B cell (primary cell): ENCODE measurements around the gene LRRC7. TPM values are rescaled to one million over a fixed set of nuclear protein-coding genes. Genes with fewer than 3 reads are reported as not detected.

Experiments used
- ATAC-seq: fragments of 200-7000 bp; cut with Tn5 transposase; one replicate; pipeline ENCODE4 v1.10.0; 2021; ENCODE audit warnings: low read depth, mild to moderate bottlenecking, moderate number of reproducible peaks, moderate library complexity
- CTCF ChIA-PET: fragments of 350-600 bp; sonication (Branson Sonifier 250); formaldehyde crosslinking; loops from one replicate; lab custom pipeline; 2021; ENCODE audit warnings: antibody characterized with exemption, inconsistent platforms; lab: Charles Lee
- POLR2A ChIA-PET: fragments of 350-600 bp; sonication (Branson Sonifier 250); formaldehyde crosslinking; loops from one replicate; lab custom pipeline; 2021; ENCODE audit warnings: antibody characterized with exemption; lab: Charles Lee
- DNase-seq: peaks from one replicate; pipeline ENCODE4 v3.0.0; 2013
- H2AFZ ChIP-seq: 2 replicates; pipeline ENCODE4 v1.6.1; 2012; ENCODE audit warnings: mild to moderate bottlenecking, low read depth, low read length; ENCODE audit not compliant: insufficient read depth, poor library complexity, severe bottlenecking
- H3K27ac ChIP-seq, 2 donors: 1 replicate in 1 of 2; 2 replicates in 1 of 2; pipeline ENCODE4 v1.5.1; 2012 to 2013; ENCODE audit warnings: low read length in 2 of 2, mild to moderate bottlenecking in 2 of 2, moderate library complexity in 1 of 2
- H3K27me3 ChIP-seq, 4 experiments: fragments of 200-600 bp in 1 of 4; sonication (generic) in 1 of 4; replicated peaks in 1 of 4; 1 replicate in 2 of 4; 2 replicates in 2 of 4; pipeline versions ENCODE4 v1.6.1 to v1.7.0; 2013 to 2016; ENCODE audit warnings: low read length in 3 of 4, mild to moderate bottlenecking in 2 of 4, mixed read lengths in 1 of 4, moderate library complexity in 1 of 4; ENCODE audit not compliant: insufficient read depth in 4 of 4, control insufficient read depth in 3 of 4; ENCODE audit errors: control extremely low read depth in 1 of 4
- H3K36me3 ChIP-seq, 2 experiments: replicated peaks in 1 of 2; 1 replicate in 1 of 2; 2 replicates in 1 of 2; pipeline versions ENCODE4 v1.6.1 to v1.7.1; 2013; ENCODE audit warnings: low read length in 1 of 2; ENCODE audit not compliant: insufficient read depth in 2 of 2, control insufficient read depth in 1 of 2; ENCODE audit errors: control extremely low read depth in 1 of 2, extremely low read depth in 1 of 2
- H3K4me1 ChIP-seq, 2 donors: fragments of 200-600 bp in 1 of 2; sonication (generic) in 1 of 2; 1 replicate in 1 of 2; 2 replicates in 1 of 2; pipeline versions ENCODE4 v1.5.1 to v1.6.1; 2013 to 2017; ENCODE audit warnings: low read length in 2 of 2; ENCODE audit not compliant: control insufficient read depth in 2 of 2, insufficient read depth in 2 of 2
- H3K4me2 ChIP-seq: replicated peaks from 2 replicates; pipeline ENCODE3; 2012; ENCODE audit warnings: mild to moderate bottlenecking, low read depth, low read length; ENCODE audit not compliant: poor library complexity, severe bottlenecking
- H3K4me3 ChIP-seq, 5 experiments: fragments of 200-600 bp in 1 of 5; sonication (generic) in 1 of 5; 1 replicate in 3 of 5; 2 replicates in 2 of 5; pipeline versions ENCODE4 v1.5.1 to v1.7.0; 2011 to 2016; ENCODE audit warnings: low read length in 4 of 5, mild to moderate bottlenecking in 4 of 5, low read depth in 2 of 5, control low read depth in 1 of 5, moderate library complexity in 1 of 5; ENCODE audit not compliant: insufficient read depth in 1 of 5; ENCODE audit errors: control extremely low read depth in 1 of 5, extremely low read depth in 1 of 5
- H3K79me2 ChIP-seq: fragments of 200-600 bp; sonication (generic); one replicate; pipeline ENCODE4 v1.6.0; 2016; ENCODE audit warnings: low read length; ENCODE audit not compliant: control insufficient read depth, insufficient read depth
- H3K9ac ChIP-seq: fragments of 200-600 bp; sonication (generic); 2 replicates; pipeline ENCODE4 v1.6.1; 2017; ENCODE audit warnings: mild to moderate bottlenecking, low read length, moderate library complexity
- H3K9me3 ChIP-seq, 3 donors: one replicate each; pipeline versions ENCODE4 v1.6.1 to v1.7.1; 2013; ENCODE audit warnings: low read length in 2 of 3; ENCODE audit not compliant: control insufficient read depth in 2 of 3, insufficient read depth in 1 of 3; ENCODE audit errors: control extremely low read depth in 1 of 3
- H4K20me1 ChIP-seq: 2 replicates; pipeline ENCODE4 v1.6.0; 2012; ENCODE audit warnings: mild to moderate bottlenecking, low read length; ENCODE audit not compliant: insufficient read depth, control insufficient read depth, poor library complexity, severe bottlenecking
- H3K27ac Mint-ChIP-seq: one replicate; pipeline ENCODE4 v1.8.0; 2021; ENCODE audit warnings: mixed read lengths
- H3K27me3 Mint-ChIP-seq: one replicate; pipeline ENCODE4 v1.8.0; 2021; ENCODE audit warnings: mixed read lengths
- H3K4me1 Mint-ChIP-seq: one replicate; pipeline ENCODE4 v1.8.0; 2021; ENCODE audit warnings: mixed read lengths
- H3K4me3 Mint-ChIP-seq: one replicate; pipeline ENCODE4 v1.8.0; 2021; ENCODE audit warnings: mixed read lengths
- H3K9me3 Mint-ChIP-seq: one replicate; pipeline ENCODE4 v1.8.0; 2022; ENCODE audit warnings: mixed read lengths; ENCODE audit not compliant: insufficient read depth
- EZH2 ChIP-seq: IDR thresholded peaks from 2 replicates; pipeline ENCODE4 v1.6.1; 2012; ENCODE audit warnings: borderline replicate concordance, low read depth, mild to moderate bottlenecking, moderate library complexity, low read length; ENCODE audit not compliant: insufficient read depth, poor library complexity, severe bottlenecking
- WGBS: methylation state at CpG from one replicate; pipeline ENCODE4 v1.1.5; 2013; ENCODE audit warnings: missing lambda C conversion rate; ENCODE audit not compliant: insufficient coverage; 5-methylcytosine and 5-hydroxymethylcytosine counted together
- intact Hi-C: fragments of 100-400 bp; cut with micrococcal nuclease; formaldehyde crosslinking; loops from one replicate; pipeline ENCODE4 v1.10.0; 2022
- polyA plus RNA-seq: library from polyadenylated mRNA; depleted of rRNA; stranded (reverse); fragments of >200 nt; gene quantifications from 2 replicates; pipeline ENCODE4 v1.2.3, GENCODE V29; 2012
- total RNA-seq, 2 donors: library from RNA; stranded (reverse); fragments of 120-200 nt in 1 of 2; gene quantifications; 1 replicate in 1 of 2; 2 replicates in 1 of 2; pipeline versions ENCODE4 v1.2.3 to v1.2.4, GENCODE V29; 2013 to 2022
- TF ChIP-seq, protein P1 (sequence below): fragments of 200-600 bp; IDR thresholded peaks from one replicate; pipeline ENCODE4 v1.8.0; 2022; ENCODE audit warnings: antibody characterized with exemption, mild to moderate bottlenecking

LRRC7 gene
- total and polyA plus RNA-seq, 2 donors (not counting 1 experiment from before 2014, with no cell fraction given), result not detected

DNA sequence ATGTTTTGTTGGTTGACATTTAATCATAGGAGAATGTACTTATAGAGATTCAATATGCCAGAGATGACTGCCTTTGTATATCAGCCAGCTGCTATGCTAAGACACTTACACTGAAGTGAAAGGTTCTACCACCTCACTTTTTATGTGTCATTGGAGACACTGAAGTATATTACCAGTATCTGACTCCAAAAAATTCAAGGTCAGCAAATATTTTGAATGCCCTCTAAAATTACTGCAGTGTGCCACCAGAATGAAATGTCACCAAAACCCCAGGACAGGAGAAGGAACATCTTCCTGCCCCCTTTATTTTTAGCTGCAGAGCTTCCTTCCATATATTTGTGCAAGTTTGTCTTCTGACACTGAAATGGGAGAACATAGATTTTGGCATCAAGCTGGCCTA, 496.1 kb downstream of the LRRC7 start:
- Histone ChIP-seq H3K4me1 (no peaks in the 10 kb centered on the region), H3K27ac (no peak overlapping the region), H3K27me3 (no peaks in the 10 kb centered on the region), H3K79me2 (no peaks in the 10 kb centered on the region), H4K20me1 (no peaks in the 10 kb centered on the region), H3K36me3 (no peaks in the 10 kb centered on the region), H3K9ac (no peak overlapping the region), H3K9me3 (no peaks in the 10 kb centered on the region), H3K4me3 (no peak overlapping the region), H2AFZ (no peak overlapping the region), H3K4me2 (no peak overlapping the region)
- Mint-ChIP-seq H3K9me3 (no peaks in the 10 kb centered on the region), H3K4me3 (no peak overlapping the region), H3K27ac (no peak overlapping the region), H3K27me3 (no peaks in the 10 kb centered on the region), H3K4me1 (no peaks in the 10 kb centered on the region)
- TF ChIP-seq, protein P1, sequence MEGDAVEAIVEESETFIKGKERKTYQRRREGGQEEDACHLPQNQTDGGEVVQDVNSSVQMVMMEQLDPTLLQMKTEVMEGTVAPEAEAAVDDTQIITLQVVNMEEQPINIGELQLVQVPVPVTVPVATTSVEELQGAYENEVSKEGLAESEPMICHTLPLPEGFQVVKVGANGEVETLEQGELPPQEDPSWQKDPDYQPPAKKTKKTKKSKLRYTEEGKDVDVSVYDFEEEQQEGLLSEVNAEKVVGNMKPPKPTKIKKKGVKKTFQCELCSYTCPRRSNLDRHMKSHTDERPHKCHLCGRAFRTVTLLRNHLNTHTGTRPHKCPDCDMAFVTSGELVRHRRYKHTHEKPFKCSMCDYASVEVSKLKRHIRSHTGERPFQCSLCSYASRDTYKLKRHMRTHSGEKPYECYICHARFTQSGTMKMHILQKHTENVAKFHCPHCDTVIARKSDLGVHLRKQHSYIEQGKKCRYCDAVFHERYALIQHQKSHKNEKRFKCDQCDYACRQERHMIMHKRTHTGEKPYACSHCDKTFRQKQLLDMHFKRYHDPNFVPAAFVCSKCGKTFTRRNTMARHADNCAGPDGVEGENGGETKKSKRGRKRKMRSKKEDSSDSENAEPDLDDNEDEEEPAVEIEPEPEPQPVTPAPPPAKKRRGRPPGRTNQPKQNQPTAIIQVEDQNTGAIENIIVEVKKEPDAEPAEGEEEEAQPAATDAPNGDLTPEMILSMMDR, result no peak
- no peak for TF ChIP-seq EZH2
- CTCF ChIA-PET, result no interaction called here
- POLR2A ChIA-PET, result no interaction called here
- intact Hi-C loops, result no loop called here
- DNase-seq, result no peak
- no peak for ATAC-seq

- CTCF ChIA-PET, result no interaction called here
- no peaks in the 10 kb centered on the region for H3K27me3 Mint-ChIP-seq
Measured at GRCh38 chr1:70066711-70067110, 499.0 kb downstream of the LRRC7 start.

More at GRCh38 chr1:70066711-70067110, 499.0 kb downstream of the LRRC7 start:
- Histone ChIP-seq H3K9me3 (no peaks in the 10 kb centered on the region), H3K79me2 (no peaks in the 10 kb centered on the region), H2AFZ (no peak overlapping the region), H3K9ac (no peak overlapping the region), H3K27me3 (no peaks in the 10 kb centered on the region), H3K4me1 (no peaks in the 10 kb centered on the region), H3K4me3 (no peak overlapping the region), H3K4me2 (no peak overlapping the region), H4K20me1 (no peaks in the 10 kb centered on the region), H3K36me3 (no peaks in the 10 kb centered on the region), H3K27ac (no peak overlapping the region)
- Mint-ChIP-seq H3K4me3 (no peak overlapping the region), H3K9me3 (peaks cover 2% of the 10 kb centered on the region), H3K4me1 (no peaks in the 10 kb centered on the region), H3K27ac (no peak overlapping the region)
- DNase-seq, result no peak
- WGBS, result no CpG with 5 or more reads among the region's 2 CpGs
- POLR2A ChIA-PET, result no interaction called here
- TF ChIP-seq, protein P1, result no peak
- TF ChIP-seq EZH2, result no peak
- ATAC-seq, result no peak
- intact Hi-C loops, result no loop called here
